Stimulated activated CD4-positive, alpha-beta T cell treated with anti-CD3 and anti-CD28 coated beads, Interleukin-4, amount 100 ng/mL, for 4 hours (primary cell): Measurements from ENCODE around the gene THBS1.
A peak's percentile ranks its signal among the peaks of the same experiment; 100 is the strongest.

Experiments
- DNase-seq, 2 experiments: peaks; one replicate each; pipeline ENCODE4 v3.0.0-alpha.2; 2020

THBS1 gene

GRCh38 chr15:39589815-39590644, 9.2 kb downstream of the THBS1 start:
- DNase-seq: no peak

- no peak for DNase-seq
Measured at GRCh38 chr15:39591141-39591895, 10.4 kb downstream of the THBS1 start.

- no peak for DNase-seq
Measured at GRCh38 chr15:39591896-39592315, 11.0 kb downstream of the THBS1 start.

GRCh38 chr15:39592500-39592899, 11.6 kb downstream of the THBS1 start:
- DNase-seq: no peak

- DNase-seq: no peak
Measured at GRCh38 chr15:39593071-39593655, 12.3 kb downstream of the THBS1 start.

GRCh38 chr15:39593656-39594445, 13.0 kb downstream of the THBS1 start:
- peak in 1 of 2 experiments; percentile 14 for DNase-seq

GRCh38 chr15:39594446-39595337, 13.8 kb downstream of the THBS1 start:
- DNase-seq: no peak

GRCh38 chr15:39595338-39596221, 14.7 kb downstream of the THBS1 start:
- no peak for DNase-seq

- no peak for DNase-seq
Measured at GRCh38 chr15:39596358-39597051, 15.6 kb downstream of the THBS1 start.

- DNase-seq: no peak
Measured at GRCh38 chr15:39597336-39597735, 16.5 kb downstream of the THBS1 start.

GRCh38 chr15:39597751-39598185, 16.9 kb downstream of the THBS1 start:
- DNase-seq: no peak

GRCh38 chr15:39598186-39598850, 17.4 kb downstream of the THBS1 start:
- no peak for DNase-seq

GRCh38 chr15:39598958-39599845, 18.3 kb downstream of the THBS1 start:
- DNase-seq: no peak

- DNase-seq: no peak
Measured at GRCh38 chr15:39599871-39600270, 19.0 kb downstream of the THBS1 start.

GRCh38 chr15:39602143-39602542, 21.3 kb downstream of the THBS1 start:
- DNase-seq: no peak

- DNase-seq: no peak
Measured at GRCh38 chr15:39605146-39605545, 24.3 kb downstream of the THBS1 start.

- DNase-seq: no peak
Measured at GRCh38 chr15:39608185-39609139, 27.6 kb downstream of the THBS1 start.
